22Rv1 (cell line): Measurements from ENCODE around the gene TRH.

Source experiments
- CTCF ChIP-seq: fragments of 450-650 bp; IDR thresholded peaks from 2 replicates; pipeline ENCODE4 v1.5.1; 2017; ENCODE audit warnings: mild to moderate bottlenecking
- ZFX ChIP-seq: fragments of 450-650 bp; IDR thresholded peaks from 2 replicates; pipeline ENCODE4 v1.6.1; 2017; ENCODE audit warnings: antibody characterized with exemption, borderline replicate concordance

GRCh38 chr3:129929383-129929782 is 45.1 kb upstream of the TRH start:
- TF ChIP-seq CTCF (no peak), ZFX (no peak)
